PFSK-1 (cell line): Measurements from ENCODE around the gene PACRGL.

Source experiments
- POLR2AphosphoS5 ChIP-seq: IDR thresholded peaks from 2 replicates; pipeline ENCODE4 v1.6.1; 2012; ENCODE audit warnings: low read depth, mild to moderate bottlenecking, control low read depth, low read length, moderate library complexity
- TAF1 ChIP-seq: IDR thresholded peaks from 2 replicates; pipeline ENCODE4 v1.6.1; 2012; ENCODE audit warnings: low read length, control low read depth, borderline replicate concordance; ENCODE audit not compliant: insufficient read depth

DNA sequence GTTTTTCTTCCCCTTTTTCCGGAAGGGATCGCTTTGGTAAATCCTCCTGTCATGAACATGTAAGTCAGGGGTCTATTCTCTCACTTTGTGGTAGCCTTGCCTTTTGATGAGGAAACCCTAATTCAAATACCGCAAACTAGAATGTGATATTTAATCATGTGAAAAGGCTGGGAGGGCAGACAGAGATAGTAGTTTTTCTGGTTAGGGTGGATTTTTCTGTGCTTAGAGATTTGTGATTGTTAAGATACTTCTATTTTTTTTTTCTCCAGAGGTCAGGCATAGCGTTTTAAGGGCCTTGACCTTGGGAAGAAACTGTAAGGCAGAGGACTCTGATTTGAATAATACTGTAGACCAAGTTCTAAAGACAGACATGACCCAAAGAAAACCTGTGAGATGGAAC, 41.8 kb upstream of the PACRGL start:
- TF ChIP-seq POLR2AphosphoS5, result no peak
- no peak for TF ChIP-seq TAF1
